Measurements from ENCODE around the gene GPR150. TPM values are rescaled to one million over a fixed set of nuclear protein-coding genes. Genes with fewer than 3 reads are reported as not detected.

The GPR150 gene
- total and polyA plus RNA-seq, 2 of the 13 experiments (the other 11 are each of a cell fraction or from before 2014, with no cell fraction given) = 0.03 TPM; not detected in 1

DNA sequence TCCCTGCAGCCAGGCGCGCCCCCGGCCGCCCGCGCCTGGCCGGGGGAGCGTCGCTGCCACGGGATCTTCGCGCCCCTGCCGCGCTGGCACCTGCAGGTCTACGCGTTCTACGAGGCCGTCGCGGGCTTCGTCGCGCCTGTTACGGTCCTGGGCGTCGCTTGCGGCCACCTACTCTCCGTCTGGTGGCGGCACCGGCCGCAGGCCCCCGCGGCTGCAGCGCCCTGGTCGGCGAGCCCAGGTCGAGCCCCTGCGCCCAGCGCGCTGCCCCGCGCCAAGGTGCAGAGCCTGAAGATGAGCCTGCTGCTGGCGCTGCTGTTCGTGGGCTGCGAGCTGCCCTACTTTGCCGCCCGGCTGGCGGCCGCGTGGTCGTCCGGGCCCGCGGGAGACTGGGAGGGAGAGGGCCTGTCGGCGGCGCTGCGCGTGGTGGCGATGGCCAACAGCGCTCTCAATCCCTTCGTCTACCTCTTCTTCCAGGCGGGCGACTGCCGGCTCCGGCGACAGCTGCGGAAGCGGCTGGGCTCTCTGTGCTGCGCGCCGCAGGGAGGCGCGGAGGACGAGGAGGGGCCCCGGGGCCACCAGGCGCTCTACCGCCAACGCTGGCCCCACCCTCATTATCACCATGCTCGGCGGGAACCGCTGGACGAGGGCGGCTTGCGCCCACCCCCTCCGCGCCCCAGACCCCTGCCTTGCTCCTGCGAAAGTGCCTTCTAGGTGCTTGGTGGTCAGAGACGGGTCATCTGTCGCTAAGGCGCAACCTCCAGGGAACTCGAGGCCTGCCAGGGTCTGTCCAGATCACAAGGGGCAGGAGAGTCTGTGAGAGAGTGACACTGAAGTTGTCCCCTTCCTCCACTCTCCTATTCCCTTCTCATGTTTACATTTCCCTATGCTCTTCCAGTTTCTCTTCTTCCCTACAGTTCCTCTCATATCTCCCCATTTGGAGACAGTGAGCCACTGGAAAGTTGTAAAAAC lies 1.3 kb downstream of the GPR150 start (continued):
- TF ChIP-seq, protein P1, sequence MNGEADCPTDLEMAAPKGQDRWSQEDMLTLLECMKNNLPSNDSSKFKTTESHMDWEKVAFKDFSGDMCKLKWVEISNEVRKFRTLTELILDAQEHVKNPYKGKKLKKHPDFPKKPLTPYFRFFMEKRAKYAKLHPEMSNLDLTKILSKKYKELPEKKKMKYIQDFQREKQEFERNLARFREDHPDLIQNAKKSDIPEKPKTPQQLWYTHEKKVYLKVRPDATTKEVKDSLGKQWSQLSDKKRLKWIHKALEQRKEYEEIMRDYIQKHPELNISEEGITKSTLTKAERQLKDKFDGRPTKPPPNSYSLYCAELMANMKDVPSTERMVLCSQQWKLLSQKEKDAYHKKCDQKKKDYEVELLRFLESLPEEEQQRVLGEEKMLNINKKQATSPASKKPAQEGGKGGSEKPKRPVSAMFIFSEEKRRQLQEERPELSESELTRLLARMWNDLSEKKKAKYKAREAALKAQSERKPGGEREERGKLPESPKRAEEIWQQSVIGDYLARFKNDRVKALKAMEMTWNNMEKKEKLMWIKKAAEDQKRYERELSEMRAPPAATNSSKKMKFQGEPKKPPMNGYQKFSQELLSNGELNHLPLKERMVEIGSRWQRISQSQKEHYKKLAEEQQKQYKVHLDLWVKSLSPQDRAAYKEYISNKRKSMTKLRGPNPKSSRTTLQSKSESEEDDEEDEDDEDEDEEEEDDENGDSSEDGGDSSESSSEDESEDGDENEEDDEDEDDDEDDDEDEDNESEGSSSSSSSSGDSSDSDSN (CRISPR knock-in tag; IDR thresholded peaks at IDR 0.05) = peak; percentile 76; the same call in 1 of the 2 replicates
- TF ChIP-seq ZNF773 (CRISPR knock-in tag; IDR thresholded peaks at IDR 0.05; ENCODE audit: borderline replicate concordance) (peak; percentile 19; the same call in 1 of the 2 replicates), HOXD1 (CRISPR knock-in tag; IDR thresholded peaks at IDR 0.05) (0 out of 2 replicates have a peak, but pooled peaks have one; percentile 1), KMT2B (CRISPR knock-in tag; IDR thresholded peaks at IDR 0.05) (no peak), KDM5B (CRISPR knock-in tag; IDR thresholded peaks at IDR 0.05; ENCODE audit: borderline replicate concordance) (peak; percentile 58; the same call in 1 of the 2 replicates), JUND (CRISPR knock-in tag; IDR thresholded peaks at IDR 0.05) (peak; percentile 22; the same call in 1 of the 2 replicates), ZNF556 (CRISPR knock-in tag; IDR thresholded peaks at IDR 0.05; ENCODE audit: borderline replicate concordance) (peak; percentile 16; the same call in 1 of the 2 replicates), ZNF547 (CRISPR knock-in tag; IDR thresholded peaks at IDR 0.05) (peak; percentile 80), ZNF550 (CRISPR knock-in tag; IDR thresholded peaks at IDR 0.05; ENCODE audit: borderline replicate concordance) (0 out of 2 replicates have a peak, but pooled peaks have one; percentile 77), CCDC6 (CRISPR knock-in tag; IDR thresholded peaks at IDR 0.05) (0 out of 2 replicates have a peak, but pooled peaks have one; percentile 12), ZNF598 (CRISPR knock-in tag; IDR thresholded peaks at IDR 0.05; ENCODE audit: borderline replicate concordance) (no peak), ZNF772 (CRISPR knock-in tag; IDR thresholded peaks at IDR 0.05) (peak; percentile 85; the same call in 1 of the 2 replicates)
- TF ChIP-seq, protein P2, sequence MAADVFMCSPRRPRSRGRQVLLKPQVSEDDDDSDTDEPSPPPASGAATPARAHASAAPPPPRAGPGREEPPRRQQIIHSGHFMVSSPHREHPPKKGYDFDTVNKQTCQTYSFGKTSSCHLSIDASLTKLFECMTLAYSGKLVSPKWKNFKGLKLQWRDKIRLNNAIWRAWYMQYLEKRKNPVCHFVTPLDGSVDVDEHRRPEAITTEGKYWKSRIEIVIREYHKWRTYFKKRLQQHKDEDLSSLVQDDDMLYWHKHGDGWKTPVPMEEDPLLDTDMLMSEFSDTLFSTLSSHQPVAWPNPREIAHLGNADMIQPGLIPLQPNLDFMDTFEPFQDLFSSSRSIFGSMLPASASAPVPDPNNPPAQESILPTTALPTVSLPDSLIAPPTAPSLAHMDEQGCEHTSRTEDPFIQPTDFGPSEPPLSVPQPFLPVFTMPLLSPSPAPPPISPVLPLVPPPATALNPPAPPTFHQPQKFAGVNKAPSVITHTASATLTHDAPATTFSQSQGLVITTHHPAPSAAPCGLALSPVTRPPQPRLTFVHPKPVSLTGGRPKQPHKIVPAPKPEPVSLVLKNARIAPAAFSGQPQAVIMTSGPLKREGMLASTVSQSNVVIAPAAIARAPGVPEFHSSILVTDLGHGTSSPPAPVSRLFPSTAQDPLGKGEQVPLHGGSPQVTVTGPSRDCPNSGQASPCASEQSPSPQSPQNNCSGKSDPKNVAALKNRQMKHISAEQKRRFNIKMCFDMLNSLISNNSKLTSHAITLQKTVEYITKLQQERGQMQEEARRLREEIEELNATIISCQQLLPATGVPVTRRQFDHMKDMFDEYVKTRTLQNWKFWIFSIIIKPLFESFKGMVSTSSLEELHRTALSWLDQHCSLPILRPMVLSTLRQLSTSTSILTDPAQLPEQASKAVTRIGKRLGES (CRISPR knock-in tag; IDR thresholded peaks at IDR 0.05; ENCODE audit: borderline replicate concordance) = 0 out of 2 replicates have a peak, but pooled peaks have one; percentile 27
